Suppressor macrophage treated with lipopolysaccharide for 4 hours (primary cell): ENCODE results near the gene AURKAIP1.
A peak's percentile ranks its signal among the peaks of the same experiment; 100 is the strongest.

Experiments
- DNase-seq: peaks from one replicate; pipeline ENCODE4 v3.0.0-alpha.2; 2020

The AURKAIP1 gene

GRCh38 chr1:1331068-1331965, 43.7 kb downstream of the AURKAIP1 start, which contains the start of gene TAS1R3:
TSS of gene TAS1R3 (plus strand) at chr1:1331280. CDS start at chr1:1331346, 66 bp downstream.
- no peak for DNase-seq

- no peak for DNase-seq
Measured at GRCh38 chr1:1330366-1331067, 44.5 kb downstream of the AURKAIP1 start.

GRCh38 chr1:1329304-1330210, 45.5 kb downstream of the AURKAIP1 start:
- DNase-seq = no peak

- DNase-seq = no peak
Measured at GRCh38 chr1:1328254-1328653, 46.8 kb downstream of the AURKAIP1 start.

- DNase-seq = no peak
Measured at GRCh38 chr1:1327291-1327690, 47.7 kb downstream of the AURKAIP1 start.

- DNase-seq = no peak
Measured at GRCh38 chr1:1326075-1326605, 48.9 kb downstream of the AURKAIP1 start.

GRCh38 chr1:1325288-1326074, 49.5 kb downstream of the AURKAIP1 start:
- DNase-seq = no peak

- DNase-seq = peak; percentile 98
Measured at GRCh38 chr1:1324524-1325287, 50.3 kb downstream of the AURKAIP1 start, which contains the start of the genes CPTP and INTS11. TSS of gene CPTP (plus strand) at chr1:1324802. CDS start at chr1:1326911, 2,109 bp downstream. TSS of gene INTS11 (minus strand) at chr1:1324660. CDS start at chr1:1324608, 52 bp downstream.

GRCh38 chr1:1324084-1324523, 50.9 kb downstream of the AURKAIP1 start:
- no peak for DNase-seq
